Measurements from ENCODE around the gene PPP1R16B.
"Not testable (repeated sequence)": the region's sequence is repeated elsewhere in the genome, so short reads cannot be mapped to it uniquely, and the experiment has no call there.

PPP1R16B gene

GRCh38 chr20:38794057-38794456 is 11.4 kb upstream of the PPP1R16B start:
- DNase-seq: not testable (repeated sequence)

GRCh38 chr20:38798266-38798665 is 7.2 kb upstream of the PPP1R16B start:
- DNase-seq: no peak

- DNase-seq: no peak
These were observed 6.3 kb upstream of the PPP1R16B start for GRCh38 chr20:38799203-38799602.

DNA sequence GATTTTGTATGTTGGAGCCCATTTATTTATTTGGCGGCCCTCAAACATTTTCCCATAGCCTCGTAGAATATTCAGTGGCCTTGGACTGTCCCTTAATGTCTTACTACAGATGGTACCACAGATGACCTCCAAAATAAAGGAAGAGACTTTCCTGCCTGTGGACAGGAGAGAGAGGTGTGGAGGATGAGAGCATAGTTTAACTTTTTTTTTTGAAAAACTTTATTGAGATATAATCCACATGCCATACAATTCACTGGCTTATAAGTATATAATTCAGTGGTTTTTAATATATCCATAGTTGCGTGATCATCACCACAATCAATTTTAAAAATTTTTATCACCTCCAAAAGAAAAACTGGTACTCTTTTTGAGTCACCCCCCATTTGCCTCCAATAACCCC is 4.6 kb upstream of the PPP1R16B start:
- DNase-seq: no peak

GRCh38 chr20:38804221-38804620 is 1.3 kb upstream of the PPP1R16B start:
- no peak for DNase-seq

DNA sequence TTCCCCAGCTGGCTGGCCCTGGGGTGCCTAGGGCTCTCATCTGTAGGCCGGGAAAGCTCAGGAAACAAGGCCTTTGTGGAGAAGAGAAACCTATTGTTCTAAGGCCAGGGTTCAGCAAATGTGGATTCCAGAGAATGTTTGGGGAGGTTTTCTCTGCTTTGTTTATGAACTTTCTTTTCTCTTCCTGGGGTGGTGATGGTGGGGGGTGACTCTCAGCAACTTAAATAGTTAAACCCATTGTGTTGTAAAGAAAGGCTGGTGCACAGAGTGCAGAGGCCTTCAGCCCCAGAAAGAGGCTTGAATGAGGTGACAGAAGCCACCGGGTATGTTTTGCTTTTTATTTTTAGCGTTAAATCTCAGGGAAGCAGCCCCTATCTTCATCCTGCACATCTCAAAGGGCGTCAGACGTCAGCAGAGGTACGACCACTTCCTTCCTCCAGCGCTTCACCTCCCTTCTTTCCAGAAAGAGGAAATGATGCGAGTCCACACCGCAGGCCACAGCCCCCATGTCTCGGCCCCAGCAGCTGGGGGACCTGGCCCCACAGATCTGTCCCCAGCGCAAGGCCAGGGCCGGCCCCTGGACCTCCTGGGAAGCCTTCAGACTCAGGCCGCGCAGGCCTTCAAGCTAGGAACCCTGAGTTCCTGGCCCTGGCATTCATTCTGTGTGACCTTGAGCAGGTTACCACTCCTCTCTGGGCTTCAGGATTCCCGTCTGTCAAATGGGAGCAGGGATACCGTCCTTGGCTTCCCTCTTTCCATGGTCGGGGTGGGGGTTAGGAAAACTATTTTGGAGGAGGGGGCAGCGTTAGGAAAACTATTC is 605 bp upstream of the PPP1R16B start:
- DNase-seq: no peak

- no peak for DNase-seq
These were observed 709 bp downstream of the PPP1R16B start for GRCh38 chr20:38805958-38806854.

- no peak for DNase-seq
These were observed 1.6 kb downstream of the PPP1R16B start for GRCh38 chr20:38806855-38807655.

- DNase-seq: no peak
These were observed 4.4 kb downstream of the PPP1R16B start for GRCh38 chr20:38809942-38810341.

DNA sequence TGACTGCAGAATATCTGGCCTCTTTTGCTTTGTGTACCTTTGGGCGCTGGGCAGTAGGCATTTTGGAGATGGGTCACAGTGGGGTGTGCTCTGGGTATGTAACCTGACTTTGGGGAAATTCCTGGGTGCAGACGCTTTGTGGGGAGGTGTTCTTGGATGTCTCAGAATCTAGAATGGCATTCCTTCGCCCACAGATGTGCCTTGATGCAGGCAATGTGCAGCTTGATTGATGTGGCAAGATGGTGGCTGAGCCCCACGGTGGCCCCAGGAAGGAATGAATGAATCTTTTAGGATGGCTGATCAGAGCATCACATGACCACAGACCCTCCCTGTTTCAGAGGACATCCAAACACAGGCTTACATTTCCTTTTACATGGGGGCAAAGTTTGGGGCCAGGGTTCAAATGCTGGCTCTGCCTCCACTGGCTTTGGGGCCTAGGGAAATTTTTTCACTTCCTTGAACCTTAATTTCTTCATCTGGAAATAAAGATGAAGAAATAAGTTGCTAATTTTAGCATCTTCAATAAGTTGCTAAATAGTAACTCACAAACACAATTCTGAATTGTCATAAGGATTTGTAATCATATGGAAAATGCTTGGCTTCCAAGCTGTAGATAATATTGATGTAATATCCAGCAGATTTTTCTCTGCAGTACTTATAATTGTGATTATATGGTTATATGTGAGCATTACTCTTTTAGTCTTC is 5.6 kb downstream of the PPP1R16B start:
- DNase-seq: no peak

DNA sequence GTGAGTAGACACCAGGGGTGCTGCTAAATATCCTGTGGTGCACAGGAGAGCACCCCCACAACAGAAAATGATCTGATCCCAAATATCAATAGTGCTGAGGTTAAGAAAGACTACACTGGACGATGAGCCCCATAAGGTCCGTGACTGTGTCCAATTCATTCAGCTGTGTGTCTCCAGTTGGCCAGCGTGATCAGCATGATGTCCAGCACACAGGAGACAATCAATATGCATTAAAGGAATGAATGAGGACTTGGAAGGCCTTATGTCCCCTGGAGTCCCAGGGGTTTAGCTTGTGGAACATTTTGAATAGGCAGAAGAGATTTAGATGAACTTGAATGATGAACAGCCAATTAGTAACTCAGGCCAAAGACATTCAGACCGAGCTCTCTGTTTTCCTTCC is 6.3 kb downstream of the PPP1R16B start:
- DNase-seq: no peak

- no peak for DNase-seq
These were observed 6.7 kb downstream of the PPP1R16B start for GRCh38 chr20:38812182-38812581.

- DNase-seq: no peak
These were observed 7.4 kb downstream of the PPP1R16B start for GRCh38 chr20:38812709-38813573.

DNA sequence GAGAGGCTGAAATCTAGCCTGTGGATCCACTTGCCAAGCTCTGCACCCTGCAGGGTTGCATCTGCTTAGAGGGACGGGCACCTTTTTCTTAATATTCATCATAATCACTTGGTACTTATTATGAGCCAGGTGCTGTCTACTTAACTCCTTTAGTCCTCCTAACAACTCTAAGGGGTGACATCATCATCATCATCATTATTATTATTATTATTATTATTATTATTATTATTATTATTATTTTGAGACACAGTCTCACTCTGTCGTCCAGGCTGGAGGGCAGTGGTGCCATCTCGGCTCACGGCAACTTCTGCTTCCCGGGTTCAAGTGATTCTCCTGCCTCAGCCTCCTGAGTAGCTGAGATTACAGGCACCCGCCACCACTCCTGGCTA is 8.1 kb downstream of the PPP1R16B start:
- not testable (repeated sequence) for DNase-seq

- DNase-seq: no peak
These were observed 9.9 kb downstream of the PPP1R16B start for GRCh38 chr20:38815446-38815845.

DNA sequence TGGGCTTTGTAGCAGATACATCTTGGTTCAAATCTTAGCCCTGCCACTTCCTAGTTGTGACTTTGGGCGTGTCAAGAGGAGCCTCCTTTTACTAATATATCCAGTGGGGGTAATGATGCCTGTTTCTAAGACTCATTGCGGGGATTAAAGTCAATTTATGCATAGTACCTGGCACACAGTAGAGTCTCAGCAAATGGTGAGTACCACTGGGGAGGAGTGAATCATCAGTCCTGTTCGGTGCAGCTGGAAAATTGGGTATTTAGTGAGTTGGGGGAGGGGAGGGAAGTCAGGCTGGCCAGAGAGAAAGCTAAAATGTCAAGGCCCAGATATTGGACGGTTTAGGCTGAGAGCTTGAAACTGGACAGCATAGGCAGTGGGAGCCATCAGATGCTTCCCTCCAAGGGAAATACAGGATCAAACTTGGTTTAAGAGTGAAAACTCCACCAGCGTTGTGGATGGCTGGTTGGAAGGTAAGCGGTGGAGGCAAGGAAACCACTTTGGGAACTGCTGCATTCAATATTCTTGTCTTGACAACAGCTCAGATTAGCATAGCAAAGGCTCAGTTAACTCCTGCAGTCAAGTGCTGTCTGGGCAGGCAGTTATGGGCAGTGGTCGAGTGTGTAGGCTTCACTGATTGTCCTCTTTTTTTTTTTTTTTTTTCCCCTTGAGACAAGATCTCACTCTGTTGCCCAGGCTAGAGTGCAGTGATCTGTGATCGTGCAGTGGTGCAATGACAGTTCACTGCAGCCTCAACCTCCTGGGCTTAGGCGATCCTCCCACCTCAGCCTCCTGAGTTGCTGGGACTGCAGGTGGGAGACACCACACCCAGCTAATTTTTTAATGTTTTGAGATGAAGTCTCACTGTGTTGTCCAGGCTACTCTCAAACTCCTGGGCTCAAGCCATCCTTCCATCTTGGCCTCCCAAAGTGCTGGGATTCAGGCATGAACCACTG is 12.9 kb downstream of the PPP1R16B start:
- no peak for DNase-seq

GRCh38 chr20:38825571-38825900 is 20.0 kb downstream of the PPP1R16B start:
- DNase-seq: no peak

DNA sequence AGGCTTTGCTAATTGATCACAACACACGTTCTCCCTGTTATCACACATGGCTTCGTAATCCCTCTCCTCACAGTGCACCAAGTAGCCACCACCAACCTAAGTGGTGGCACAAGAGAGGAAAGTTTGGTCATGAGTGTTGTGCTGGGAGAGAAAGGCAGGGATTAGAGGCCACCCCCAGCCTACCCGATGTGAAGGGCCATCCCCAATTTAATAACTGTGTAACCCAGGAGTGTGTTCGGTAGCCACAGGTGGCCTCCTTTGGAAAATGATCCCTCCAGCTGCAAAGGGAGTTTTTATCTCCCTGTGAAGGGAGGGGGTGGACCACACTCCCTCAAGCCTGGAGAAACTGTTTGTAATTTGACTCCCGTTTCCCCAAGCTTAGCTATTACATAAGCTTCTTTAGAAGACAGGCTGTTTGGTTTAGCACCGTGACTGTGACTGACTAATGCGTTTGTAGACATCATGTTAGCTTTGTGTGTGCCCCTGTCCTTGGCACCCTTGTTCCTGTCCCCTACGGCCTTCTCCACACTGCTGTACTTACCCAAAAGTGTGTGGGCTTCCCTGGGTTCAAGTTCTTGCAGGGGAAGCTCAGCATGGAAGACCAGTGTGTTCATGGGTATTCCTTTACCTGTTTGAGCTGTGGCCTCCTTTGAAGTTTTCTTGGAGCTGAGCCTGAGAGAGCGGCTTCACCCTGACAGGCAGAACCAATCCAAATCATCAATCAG is 20.6 kb downstream of the PPP1R16B start:
- peak; percentile 31 for DNase-seq

DNA sequence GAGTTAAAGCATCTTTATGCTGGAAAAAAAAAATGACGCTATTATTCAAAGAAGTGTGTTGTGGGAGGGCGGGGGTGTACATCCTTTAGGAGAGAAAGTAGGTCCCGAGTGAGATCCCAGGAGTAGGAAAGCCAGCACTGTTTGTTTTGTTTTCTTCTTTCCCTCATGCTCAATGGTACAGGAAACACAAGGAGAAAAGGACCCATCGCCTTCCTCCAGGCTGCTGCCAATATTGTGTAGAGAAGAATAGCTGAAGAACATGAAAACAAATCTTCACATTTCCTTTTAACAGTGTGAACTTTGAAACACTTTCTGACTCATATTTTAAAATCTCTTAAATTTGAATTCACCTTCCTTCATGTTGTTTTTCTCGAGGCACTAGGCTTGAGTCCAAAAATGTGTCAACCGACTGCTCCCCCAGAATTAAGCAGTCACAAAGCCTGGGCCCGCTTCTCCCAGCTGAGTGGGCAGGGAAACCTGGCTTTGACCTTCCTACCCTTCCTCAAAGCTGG is 22.3 kb downstream of the PPP1R16B start:
- no peak for DNase-seq
